GM18870 (cell line): ENCODE data around the gene UCN2.
"Not testable (repeated sequence)": the region's sequence is repeated elsewhere in the genome, so short reads cannot be mapped to it uniquely, and the experiment has no call there.

Experiments
- ATAC-seq: cut with Tn5 transposase; IDR thresholded peaks from one replicate; pipeline ENCODE4 v1.9.1; 2021; ENCODE audit warnings: moderate library complexity; ENCODE audit not compliant: unreplicated experiment

Gene UCN2

GRCh38 chr3:48564022-48564421, 441 bp upstream of the UCN2 start:
- no peak for ATAC-seq

- no peak for ATAC-seq
Observed at GRCh38 chr3:48562367-48563095, 1.1 kb downstream of the UCN2 start.

- no peak for ATAC-seq
Observed at GRCh38 chr3:48561045-48561736, 2.4 kb downstream of the UCN2 start.

- ATAC-seq, result no peak
Observed at GRCh38 chr3:48560648-48561018, 2.9 kb downstream of the UCN2 start.

- no peak for ATAC-seq
Observed at GRCh38 chr3:48558493-48559134, 5.0 kb downstream of the UCN2 start.

GRCh38 chr3:48556796-48557626, 6.6 kb downstream of the UCN2 start, which contains the start of gene PFKFB4:
Gene PFKFB4, minus strand, starts transcription at chr3:48556803. Its CDS starts 26 bp downstream, at chr3:48556777.
- ATAC-seq, result peak; percentile 82

- ATAC-seq, result no peak
Observed at GRCh38 chr3:48555949-48556795, 7.4 kb downstream of the UCN2 start.

- ATAC-seq, result no peak
Observed at GRCh38 chr3:48555231-48555948, 8.2 kb downstream of the UCN2 start.

- ATAC-seq, result no peak
Observed at GRCh38 chr3:48553886-48554845, 9.4 kb downstream of the UCN2 start.

- ATAC-seq, result no peak
Observed at GRCh38 chr3:48553361-48553760, 10.2 kb downstream of the UCN2 start.

GRCh38 chr3:48552111-48552951, 11.2 kb downstream of the UCN2 start:
- ATAC-seq, result no peak

- not testable (repeated sequence) for ATAC-seq
Observed at GRCh38 chr3:48551651-48552050, 11.9 kb downstream of the UCN2 start.

- ATAC-seq, result no peak
Observed at GRCh38 chr3:48548729-48549705, 14.6 kb downstream of the UCN2 start.

GRCh38 chr3:48548126-48548525, 15.5 kb downstream of the UCN2 start:
- ATAC-seq, result no peak

- no peak for ATAC-seq
Observed at GRCh38 chr3:48546203-48546829, 17.3 kb downstream of the UCN2 start.

GRCh38 chr3:48544141-48544540, 19.4 kb downstream of the UCN2 start:
- no peak for ATAC-seq
